HUES48 (cell line): Measurements from ENCODE around the gene TOMM40.
"Not testable (repeated sequence)": the region's sequence is repeated elsewhere in the genome, so short reads cannot be mapped to it uniquely, and the experiment has no call there.

Experiments used
- H3K27ac ChIP-seq: one replicate; pipeline ENCODE4 v1.7.0; 2013; ENCODE audit warnings: low read depth, low read length, inconsistent platforms
- H3K27me3 ChIP-seq: 2 replicates; pipeline ENCODE4 v1.6.1; 2013; ENCODE audit warnings: mild to moderate bottlenecking, low read length; ENCODE audit not compliant: control insufficient read depth, insufficient read depth
- H3K36me3 ChIP-seq: 2 replicates; pipeline ENCODE4 v1.6.1; 2013; ENCODE audit warnings: low read length; ENCODE audit not compliant: control insufficient read depth, insufficient read depth
- H3K4me1 ChIP-seq: 2 replicates; pipeline ENCODE4 v1.6.1; 2013; ENCODE audit warnings: mild to moderate bottlenecking, low read length; ENCODE audit not compliant: control insufficient read depth, insufficient read depth
- H3K4me3 ChIP-seq: 2 replicates; pipeline ENCODE4 v1.5.1; 2013; ENCODE audit warnings: mild to moderate bottlenecking, low read depth, low read length
- H3K9ac ChIP-seq: 2 replicates; pipeline ENCODE4 v1.6.1; 2013; ENCODE audit warnings: mild to moderate bottlenecking, low read depth, low read length, moderate library complexity
- H3K9me3 ChIP-seq: 2 replicates; pipeline ENCODE4 v1.6.1; 2013; ENCODE audit warnings: low read length; ENCODE audit not compliant: control insufficient read depth, insufficient read depth

TOMM40 gene

GRCh38 chr19:44874317-44874716, 16.7 kb upstream of the TOMM40 start:
- H3K4me1 ChIP-seq, result peaks cover 8% of the 10 kb centered on the region; the same call in 1 of the 2 replicates
- H3K27ac ChIP-seq, result no peak overlapping the region
- no peaks in the 10 kb centered on the region for H3K9me3 ChIP-seq
- H3K36me3 ChIP-seq, result peaks cover 89% of the 10 kb centered on the region
- no peak overlapping the region for H3K9ac ChIP-seq
- no peaks in the 10 kb centered on the region for H3K27me3 ChIP-seq
- H3K4me3 ChIP-seq, result no peak overlapping the region

- Histone ChIP-seq H3K36me3 (peaks cover 83% of the 10 kb centered on the region), H3K4me3 (no peak overlapping the region), H3K9ac (no peak overlapping the region), H3K27me3 (no peaks in the 10 kb centered on the region), H3K4me1 (peaks cover 8% of the 10 kb centered on the region; the same call in 1 of the 2 replicates), H3K27ac (no peak overlapping the region), H3K9me3 (no peaks in the 10 kb centered on the region)
These were observed 15.2 kb upstream of the TOMM40 start for GRCh38 chr19:44875666-44876451.

GRCh38 chr19:44876930-44877535, 14.0 kb upstream of the TOMM40 start:
- Histone ChIP-seq H3K4me3 (no peak overlapping the region), H3K27ac (no peak overlapping the region), H3K27me3 (no peaks in the 10 kb centered on the region), H3K36me3 (peaks cover 71% of the 10 kb centered on the region), H3K9me3 (no peaks in the 10 kb centered on the region), H3K9ac (no peak overlapping the region), H3K4me1 (peaks cover 8% of the 10 kb centered on the region; the same call in 1 of the 2 replicates)

- H3K36me3 ChIP-seq, result peaks cover 60% of the 10 kb centered on the region
- H3K9me3 ChIP-seq, result no peaks in the 10 kb centered on the region
- no peak overlapping the region for H3K9ac ChIP-seq
- H3K27me3 ChIP-seq, result no peaks in the 10 kb centered on the region
- H3K4me3 ChIP-seq, result no peak overlapping the region
- no peak overlapping the region for H3K27ac ChIP-seq
- peaks cover 8% of the 10 kb centered on the region; the same call in 1 of the 2 replicates for H3K4me1 ChIP-seq
These were observed 12.8 kb upstream of the TOMM40 start for GRCh38 chr19:44878120-44878865.

GRCh38 chr19:44879309-44880065, 11.6 kb upstream of the TOMM40 start:
- Histone ChIP-seq H3K4me3 (no peak overlapping the region), H3K9me3 (no peaks in the 10 kb centered on the region), H3K9ac (no peak overlapping the region), H3K36me3 (peaks cover 53% of the 10 kb centered on the region), H3K4me1 (peaks cover 8% of the 10 kb centered on the region; the same call in 1 of the 2 replicates), H3K27me3 (no peaks in the 10 kb centered on the region), H3K27ac (no peak overlapping the region)

- no peaks in the 10 kb centered on the region for H3K27me3 ChIP-seq
- H3K27ac ChIP-seq, result no peak overlapping the region
- no peaks in the 10 kb centered on the region for H3K9me3 ChIP-seq
- peaks cover 48% of the 10 kb centered on the region for H3K36me3 ChIP-seq
- peaks cover 8% of the 10 kb centered on the region; the same call in 1 of the 2 replicates for H3K4me1 ChIP-seq
- H3K4me3 ChIP-seq, result no peak overlapping the region
- H3K9ac ChIP-seq, result no peak overlapping the region
These were observed 9.0 kb upstream of the TOMM40 start for GRCh38 chr19:44882063-44882462.

GRCh38 chr19:44882619-44883397, 8.2 kb upstream of the TOMM40 start:
- H3K27me3 ChIP-seq, H3K9ac ChIP-seq, H3K4me3 ChIP-seq, H3K9me3 ChIP-seq, H3K4me1 ChIP-seq: not testable (repeated sequence)
- peak overlapping the region; percentile 8 for H3K27ac ChIP-seq
- peaks cover 46% of the 10 kb centered on the region for H3K36me3 ChIP-seq

GRCh38 chr19:44883922-44884321, 7.1 kb upstream of the TOMM40 start:
- H3K27me3 ChIP-seq, result no peaks in the 10 kb centered on the region
- H3K4me1 ChIP-seq, result peaks cover 4% of the 10 kb centered on the region; the same call in 1 of the 2 replicates
- no peak overlapping the region for H3K27ac ChIP-seq
- H3K9me3 ChIP-seq, result no peaks in the 10 kb centered on the region
- no peak overlapping the region for H3K4me3 ChIP-seq
- H3K9ac ChIP-seq, result no peak overlapping the region
- peaks cover 44% of the 10 kb centered on the region for H3K36me3 ChIP-seq

- Histone ChIP-seq H3K4me1 (no peaks in the 10 kb centered on the region), H3K27me3 (no peaks in the 10 kb centered on the region), H3K27ac (no peak overlapping the region), H3K9ac (no peak overlapping the region), H3K36me3 (peaks cover 39% of the 10 kb centered on the region), H3K4me3 (no peak overlapping the region), H3K9me3 (no peaks in the 10 kb centered on the region)
These were observed 6.5 kb upstream of the TOMM40 start for GRCh38 chr19:44884566-44884965.

- no peaks in the 10 kb centered on the region for H3K9me3 ChIP-seq
- no peak overlapping the region for H3K9ac ChIP-seq
- no peak overlapping the region for H3K27ac ChIP-seq
- no peak overlapping the region for H3K4me3 ChIP-seq
- H3K4me1 ChIP-seq, result no peaks in the 10 kb centered on the region
- H3K27me3 ChIP-seq, result no peaks in the 10 kb centered on the region
- H3K36me3 ChIP-seq, result peaks cover 36% of the 10 kb centered on the region
These were observed 4.9 kb upstream of the TOMM40 start for GRCh38 chr19:44886141-44886540.
